NCI-H128 (cell line): Measurements from ENCODE around the gene OS9.
"Not testable (repeated sequence)": the region's sequence is repeated elsewhere in the genome, so short reads cannot be mapped to it uniquely, and the experiment has no call there.

ENCODE experiments used
- DNase-seq: peaks from one replicate; lab custom pipeline; 2025; ENCODE audit not compliant: unreplicated experiment; lab: John Stamatoyannopoulos, UW

The OS9 gene

GRCh38 chr12:57694459-57695019, 607 bp downstream of the OS9 start:
- DNase-seq = no peak

GRCh38 chr12:57695770-57696432, 2.0 kb downstream of the OS9 start:
- no peak for DNase-seq

- no peak for DNase-seq
Measured at GRCh38 chr12:57697076-57697475, 3.1 kb downstream of the OS9 start.

DNA sequence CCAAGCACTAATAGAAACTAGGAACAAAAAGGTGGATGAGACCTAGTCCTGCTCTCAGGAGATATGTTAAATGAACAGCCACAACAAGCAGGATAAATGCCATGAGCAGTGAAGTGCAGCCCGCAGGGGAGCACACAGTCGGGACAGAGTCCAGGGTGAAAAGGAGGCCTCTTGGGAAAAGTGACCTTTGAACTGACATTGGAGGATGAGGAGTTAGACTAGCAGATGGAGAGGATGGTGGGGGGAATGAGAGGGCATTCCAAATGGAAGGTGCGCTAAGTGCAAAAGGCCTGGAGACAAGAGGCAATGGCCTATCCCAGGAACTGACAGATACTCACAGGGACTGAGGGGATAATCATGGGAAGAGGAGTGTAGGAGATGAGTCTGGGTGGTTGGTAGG, 4.5 kb downstream of the OS9 start:
- DNase-seq = no peak

- DNase-seq = no peak
Measured at GRCh38 chr12:57700317-57700716, 6.4 kb downstream of the OS9 start.

DNA sequence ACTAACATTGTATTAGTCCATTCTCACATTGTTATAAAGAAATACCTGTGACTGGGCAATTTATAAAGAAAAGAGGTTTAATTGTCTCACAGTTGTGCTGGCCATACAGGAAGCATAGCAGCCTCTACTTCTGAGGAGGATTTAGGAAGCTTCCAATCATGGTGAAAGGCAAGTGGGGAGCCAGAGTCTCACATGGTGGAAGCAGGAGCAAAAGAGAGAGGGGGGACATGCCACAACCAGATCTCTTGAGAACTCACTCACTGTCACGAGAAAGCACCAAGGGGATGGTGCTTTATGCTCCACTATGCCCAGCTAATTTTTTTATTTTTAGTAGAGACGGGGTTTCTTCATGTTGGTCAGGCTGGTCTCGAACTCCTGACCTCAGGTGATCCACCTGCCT, 13.3 kb downstream of the OS9 start:
- no peak for DNase-seq

GRCh38 chr12:57708296-57708695, 14.4 kb downstream of the OS9 start:
- no peak for DNase-seq

DNA sequence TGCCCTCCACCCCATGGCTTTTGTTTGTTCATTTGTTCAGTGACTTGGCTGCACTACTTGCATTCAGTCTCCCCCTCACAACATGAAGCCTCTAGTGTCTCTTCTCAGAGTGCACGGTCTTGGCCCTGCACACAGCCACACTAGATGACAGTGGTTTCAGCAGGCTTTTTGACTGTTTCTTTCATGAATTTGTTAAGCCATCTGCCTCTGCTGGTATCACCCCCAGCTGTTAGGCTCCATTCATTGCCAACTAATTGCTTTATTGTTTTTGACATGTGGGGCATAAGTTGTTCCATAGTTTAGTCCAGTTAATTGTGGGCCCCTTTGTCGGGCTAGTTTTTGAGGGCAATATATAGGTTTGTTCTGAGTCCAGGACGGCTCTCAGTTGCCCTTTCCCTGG, 18.8 kb downstream of the OS9 start:
- DNase-seq = no peak

- DNase-seq = no peak
Measured at GRCh38 chr12:57713209-57713608, 19.3 kb downstream of the OS9 start.

GRCh38 chr12:57715036-57715748, 21.3 kb downstream of the OS9 start:
- DNase-seq = not testable (repeated sequence)

GRCh38 chr12:57715786-57716185, 21.9 kb downstream of the OS9 start:
- no peak for DNase-seq

GRCh38 chr12:57716305-57716704, 22.4 kb downstream of the OS9 start:
- no peak for DNase-seq

DNA sequence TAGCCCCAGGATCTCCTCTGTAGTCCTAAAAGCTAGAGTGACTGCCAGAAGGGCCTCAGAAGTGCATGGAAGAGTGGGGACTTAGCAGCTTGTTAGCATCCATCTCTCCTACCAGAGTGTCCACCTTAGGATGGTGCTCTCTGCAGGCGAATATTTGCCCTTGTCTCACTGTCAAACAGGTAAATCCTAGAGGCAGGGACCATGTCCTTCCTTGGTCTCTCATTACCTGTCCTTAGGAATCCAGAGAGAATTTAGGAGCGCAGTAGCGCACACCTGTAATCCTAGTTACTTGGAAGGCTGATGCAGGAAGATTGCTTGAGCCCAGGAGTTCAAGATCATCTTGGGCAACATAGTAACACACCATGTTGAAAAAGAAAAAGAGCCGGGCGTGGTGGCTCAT, 23.2 kb downstream of the OS9 start:
- DNase-seq = no peak

DNA sequence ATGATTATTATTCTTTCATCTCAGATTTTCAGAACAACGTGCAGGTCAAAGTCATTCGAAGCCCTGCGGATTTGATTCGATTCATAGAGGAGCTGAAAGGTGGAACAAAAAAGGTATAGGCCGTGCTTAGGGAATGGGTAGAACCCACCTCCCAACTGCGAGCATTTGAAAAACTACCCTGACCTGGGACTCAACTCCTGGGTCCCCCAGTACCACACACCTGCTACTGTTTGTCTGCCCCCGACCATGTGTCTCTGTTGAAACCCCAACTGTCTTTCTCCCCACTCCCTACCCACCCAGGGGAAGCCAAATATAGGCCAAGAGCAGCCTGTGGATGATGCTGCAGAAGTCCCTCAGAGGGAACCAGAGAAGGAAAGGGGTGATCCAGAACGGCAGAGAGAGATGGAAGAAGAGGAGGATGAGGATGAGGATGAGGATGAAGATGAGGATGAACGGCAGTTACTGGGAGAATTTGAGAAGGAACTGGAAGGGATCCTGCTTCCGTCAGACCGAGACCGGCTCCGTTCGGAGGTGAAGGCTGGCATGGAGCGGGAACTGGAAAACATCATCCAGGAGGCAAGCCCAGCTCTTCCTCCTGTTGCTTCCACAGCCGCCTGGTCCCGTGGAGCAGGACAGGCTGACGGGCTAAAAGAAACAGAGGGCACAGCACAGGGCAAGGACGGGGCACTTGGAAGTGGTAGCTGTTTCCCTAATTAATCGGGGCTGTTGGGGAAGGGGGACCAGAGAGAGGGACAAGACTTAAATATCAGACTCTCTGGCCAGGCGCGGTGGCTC, 24.1 kb downstream of the OS9 start:
- no peak for DNase-seq

GRCh38 chr12:57718641-57719528, 25.0 kb downstream of the OS9 start:
- DNase-seq = no peak

DNA sequence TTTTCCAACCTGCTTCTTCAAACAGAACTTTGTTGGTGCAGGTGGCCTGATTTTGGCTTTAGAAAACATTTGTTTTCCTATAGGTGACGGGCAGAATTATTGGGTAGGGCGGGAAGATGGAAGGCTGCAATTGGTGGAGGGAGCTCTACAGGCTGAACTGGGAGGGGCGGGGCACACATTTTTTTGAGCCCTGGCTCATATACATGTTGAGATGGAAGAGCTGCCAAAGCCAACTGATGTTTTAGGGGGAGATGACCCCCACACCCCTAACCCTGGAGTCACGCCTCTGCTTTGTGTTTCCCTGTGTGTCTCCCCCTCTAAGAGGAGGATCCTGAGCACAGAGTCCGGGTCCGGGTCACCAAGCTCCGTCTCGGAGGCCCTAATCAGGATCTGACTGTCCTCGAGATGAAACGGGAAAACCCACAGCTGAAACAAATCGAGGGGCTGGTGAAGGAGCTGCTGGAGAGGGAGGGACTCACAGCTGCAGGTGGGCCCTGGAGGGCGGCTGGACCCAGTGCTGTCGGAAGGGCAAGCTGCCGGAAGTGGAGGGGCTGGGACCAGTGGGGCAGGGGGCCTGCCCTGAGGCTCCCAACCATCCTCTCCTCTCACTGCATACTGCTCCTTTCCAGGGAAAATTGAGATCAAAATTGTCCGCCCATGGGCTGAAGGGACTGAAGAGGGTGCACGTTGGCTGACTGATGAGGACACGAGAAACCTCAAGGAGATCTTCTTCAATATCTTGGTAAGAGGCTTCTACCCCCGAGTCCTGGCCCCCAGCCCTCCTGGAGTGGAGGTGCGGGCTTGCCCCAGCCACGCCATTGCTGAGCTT, 26.1 kb downstream of the OS9 start:
- DNase-seq = no peak

DNA sequence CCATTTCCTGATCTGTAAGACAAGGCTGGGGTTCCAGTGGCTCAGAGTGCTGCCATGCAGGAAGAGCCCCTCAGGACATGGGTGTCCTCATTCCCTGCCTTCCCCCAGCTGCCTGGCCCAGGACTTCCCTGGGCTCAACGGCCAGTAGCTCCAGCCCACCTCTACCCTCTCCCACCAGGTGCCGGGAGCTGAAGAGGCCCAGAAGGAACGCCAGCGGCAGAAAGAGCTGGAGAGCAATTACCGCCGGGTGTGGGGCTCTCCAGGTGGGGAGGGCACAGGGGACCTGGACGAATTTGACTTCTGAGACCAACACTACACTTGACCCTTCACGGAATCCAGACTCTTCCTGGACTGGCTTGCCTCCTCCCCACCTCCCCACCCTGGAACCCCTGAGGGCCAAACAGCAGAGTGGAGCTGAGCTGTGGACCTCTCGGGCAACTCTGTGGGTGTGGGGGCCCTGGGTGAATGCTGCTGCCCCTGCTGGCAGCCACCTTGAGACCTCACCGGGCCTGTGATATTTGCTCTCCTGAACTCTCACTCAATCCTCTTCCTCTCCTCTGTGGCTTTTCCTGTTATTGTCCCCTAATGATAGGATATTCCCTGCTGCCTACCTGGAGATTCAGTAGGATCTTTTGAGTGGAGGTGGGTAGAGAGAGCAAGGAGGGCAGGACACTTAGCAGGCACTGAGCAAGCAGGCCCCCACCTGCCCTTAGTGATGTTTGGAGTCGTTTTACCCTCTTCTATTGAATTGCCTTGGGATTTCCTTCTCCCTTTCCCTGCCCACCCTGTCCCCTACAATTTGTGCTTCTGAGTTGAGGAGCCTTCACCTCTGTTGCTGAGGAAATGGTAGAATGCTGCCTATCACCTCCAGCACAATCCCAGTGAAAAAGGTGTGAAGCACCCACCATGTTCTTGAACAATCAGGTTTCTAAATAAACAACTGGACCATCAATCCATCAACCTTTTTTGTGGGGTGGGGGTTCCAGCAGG, 27.0 kb downstream of the OS9 start:
- no peak for DNase-seq

DNA sequence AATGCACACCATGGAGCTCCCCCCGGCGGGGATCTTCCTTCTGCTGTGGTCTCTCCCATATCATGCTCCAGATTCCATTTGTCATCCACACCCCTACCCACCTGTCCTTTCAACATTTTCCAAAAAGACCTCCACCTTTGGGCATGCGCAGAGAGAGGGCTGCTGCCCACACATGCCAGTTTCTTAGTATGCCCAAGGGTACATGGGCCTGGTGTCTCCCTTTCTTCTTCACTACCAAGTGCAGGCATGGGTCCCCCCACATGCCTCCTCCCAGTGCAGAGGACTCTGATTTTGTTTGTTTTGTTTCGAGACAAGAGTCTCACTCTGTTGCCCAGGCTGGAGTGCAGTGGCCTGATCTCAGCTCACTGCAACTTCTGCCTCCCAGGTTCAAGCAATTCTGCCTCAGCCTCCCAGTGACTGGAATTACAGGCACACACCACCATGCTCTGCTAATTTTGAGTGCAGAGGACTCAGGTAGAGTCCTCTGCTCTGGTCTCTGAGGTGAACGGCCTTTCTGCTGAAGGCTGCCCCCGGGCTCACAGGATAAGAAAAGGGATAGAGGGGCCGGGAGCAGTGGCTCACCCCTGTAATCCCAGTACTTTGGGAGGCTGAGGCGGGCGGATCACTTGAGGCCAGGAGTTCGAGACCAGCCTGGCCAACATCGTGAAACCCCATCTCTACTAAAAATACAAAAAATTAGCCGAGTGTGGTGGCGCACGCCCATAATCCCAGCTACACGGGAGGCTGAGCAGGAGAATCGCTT, 28.1 kb downstream of the OS9 start:
- DNase-seq = not testable (repeated sequence)
